H54 (cell line): ENCODE results near the gene GNAO1.
"Not testable (repeated sequence)": the region's sequence is repeated elsewhere in the genome, so short reads cannot be mapped to it uniquely, and the experiment has no call there.

ENCODE experiments used
- DNase-seq: peaks from one replicate; pipeline ENCODE4 v3.0.0; 2011; ENCODE audit warnings: low spot score, mixed read lengths; ENCODE audit not compliant: insufficient read length
- FAIRE-seq: peaks from 3 replicates; lab custom pipeline; 2011; peaks lifted over from hg19 to GRCh38; lab: Jason Lieb, UNC
- POLR2A ChIP-seq: IDR thresholded peaks from 2 replicates; pipeline ENCODE4 v1.6.1; 2011; ENCODE audit warnings: low read depth, mild to moderate bottlenecking, low read length

The GNAO1 gene

DNA sequence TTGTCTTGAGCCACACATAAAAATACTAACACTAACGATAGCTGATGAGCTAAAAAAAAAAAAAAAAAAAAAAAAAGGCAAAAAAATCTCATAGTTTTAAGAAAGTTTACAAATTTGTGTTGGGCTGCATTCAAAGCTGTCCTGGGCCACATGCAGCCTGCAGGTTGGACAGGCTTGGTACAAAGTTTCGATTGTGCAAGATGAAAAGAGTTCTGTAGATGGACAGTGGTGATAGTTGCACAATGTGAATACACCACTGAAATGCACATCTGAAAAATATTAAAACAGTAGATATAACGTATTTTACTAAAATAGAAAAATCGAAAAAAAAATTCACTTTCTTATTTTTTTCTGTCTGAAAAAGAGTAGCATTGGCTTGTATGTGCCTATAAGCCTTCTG lies 191.2 kb downstream of the GNAO1 start:
- DNase-seq: no peak
- FAIRE-seq: no peak
- no peak for TF ChIP-seq POLR2A

DNA sequence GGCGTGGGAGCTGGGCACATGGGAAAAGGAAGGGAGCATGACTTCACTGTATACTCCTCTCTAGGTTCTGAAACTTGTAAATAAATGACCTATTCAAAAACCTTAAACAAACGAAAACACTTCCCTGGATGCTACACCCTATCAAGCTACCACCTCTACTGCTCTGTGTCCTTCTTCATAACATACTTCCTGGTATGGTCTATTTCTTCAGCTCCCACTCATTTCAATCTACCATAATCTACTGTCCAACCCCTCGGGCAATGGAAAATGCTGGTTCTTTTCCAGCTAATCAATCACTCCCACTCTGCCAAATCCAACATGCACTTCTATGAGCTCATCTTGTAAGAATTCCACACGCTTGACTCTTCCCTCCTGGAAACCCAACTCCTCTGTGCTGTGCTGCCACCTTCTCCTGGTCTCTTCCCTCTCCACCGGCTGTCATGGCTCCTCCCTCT lies 191.6 kb downstream of the GNAO1 start:
- FAIRE-seq: peak; percentile 82
- TF ChIP-seq POLR2A: no peak
- DNase-seq: peak; percentile 61

DNA sequence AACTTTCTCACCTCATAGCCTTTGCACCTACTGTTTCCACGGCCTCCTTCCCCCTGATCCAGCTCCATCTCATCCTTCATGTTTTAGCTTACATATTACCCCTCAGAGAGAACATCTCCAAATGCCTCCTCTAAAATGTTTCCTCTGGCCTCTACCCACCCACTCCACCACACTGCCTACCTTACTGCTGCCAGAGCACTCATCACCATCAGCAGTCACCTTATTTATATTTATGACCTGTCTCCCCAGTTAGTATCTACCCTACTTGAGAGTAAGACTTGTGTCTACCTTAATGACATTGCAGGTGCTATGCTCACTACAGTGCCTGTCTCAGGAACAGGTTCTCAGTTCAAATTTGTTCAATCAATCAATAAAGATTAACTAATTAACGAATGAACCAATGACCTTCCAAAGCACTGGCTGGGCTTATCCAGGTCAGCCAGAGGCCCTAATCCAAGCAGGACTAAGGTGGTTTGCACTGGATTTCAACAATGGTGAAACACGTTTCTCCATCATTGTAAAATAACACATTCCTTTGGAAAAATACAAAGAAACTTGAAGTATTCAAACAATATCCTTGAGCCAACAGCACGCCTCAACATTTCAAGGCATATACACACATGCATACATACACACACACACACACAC lies 192.9 kb downstream of the GNAO1 start:
- DNase-seq (no peak), FAIRE-seq (no peak)
- TF ChIP-seq POLR2A: no peak

DNA sequence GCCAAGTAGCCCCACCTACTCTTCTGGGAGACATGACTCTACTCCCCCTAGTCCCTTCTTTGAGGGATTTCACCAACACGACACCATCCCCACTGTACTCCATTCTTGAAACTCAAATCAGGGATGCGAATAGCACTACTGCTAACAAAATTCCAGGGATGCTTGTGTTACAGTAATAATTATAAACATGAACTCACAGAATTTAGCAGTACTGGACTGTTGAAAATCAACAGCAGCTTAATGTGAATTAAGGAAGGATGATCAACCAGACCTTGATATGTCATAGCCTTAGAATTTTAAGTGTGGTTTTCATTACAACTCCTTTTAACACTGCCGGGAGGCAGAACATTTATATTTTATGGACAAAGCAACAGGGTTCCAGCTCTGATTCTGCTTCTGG lies 196.1 kb downstream of the GNAO1 start:
- FAIRE-seq (no peak), DNase-seq (no peak)
- TF ChIP-seq POLR2A: no peak

DNA sequence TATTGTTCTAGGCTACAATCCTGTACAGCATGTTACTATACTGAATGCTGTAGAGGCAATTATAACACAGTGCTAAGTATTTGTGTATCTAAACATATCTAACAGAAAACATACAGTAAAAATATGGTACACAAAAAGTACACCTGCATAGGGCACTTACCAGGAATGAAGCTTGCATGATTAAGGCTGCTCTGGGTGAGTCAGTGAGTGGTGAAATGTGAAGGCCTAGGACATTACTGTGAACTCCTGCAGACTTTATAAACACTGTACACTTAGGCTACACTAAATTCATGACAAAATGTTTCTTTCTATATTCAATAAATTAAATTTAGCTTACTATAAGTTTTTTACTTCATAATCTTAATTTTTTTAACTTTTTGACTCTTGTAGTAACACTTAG lies 196.9 kb downstream of the GNAO1 start:
- FAIRE-seq: no peak
- DNase-seq: no peak
- no peak for TF ChIP-seq POLR2A

DNA sequence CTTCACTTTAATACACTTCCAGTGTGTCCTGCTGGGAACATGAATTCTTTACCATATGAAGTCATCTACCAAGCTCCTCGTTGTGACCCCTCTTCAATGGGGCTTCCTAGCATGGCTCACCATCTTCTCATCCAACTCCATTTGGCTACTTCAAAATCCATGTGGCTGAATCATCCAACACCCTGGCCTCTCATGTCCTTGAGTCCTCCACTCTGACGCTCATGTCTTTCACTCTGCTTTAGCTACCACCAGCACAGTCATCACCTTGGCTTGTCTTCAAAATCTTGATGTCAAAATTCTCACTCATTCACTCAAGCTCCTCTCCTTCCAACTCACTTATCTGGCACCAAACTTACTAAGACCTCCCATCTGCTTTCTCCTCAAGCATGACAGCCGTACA lies 198.3 kb downstream of the GNAO1 start:
- FAIRE-seq: peak; percentile 94
- peak; percentile 47 for DNase-seq
- no peak for TF ChIP-seq POLR2A

DNA sequence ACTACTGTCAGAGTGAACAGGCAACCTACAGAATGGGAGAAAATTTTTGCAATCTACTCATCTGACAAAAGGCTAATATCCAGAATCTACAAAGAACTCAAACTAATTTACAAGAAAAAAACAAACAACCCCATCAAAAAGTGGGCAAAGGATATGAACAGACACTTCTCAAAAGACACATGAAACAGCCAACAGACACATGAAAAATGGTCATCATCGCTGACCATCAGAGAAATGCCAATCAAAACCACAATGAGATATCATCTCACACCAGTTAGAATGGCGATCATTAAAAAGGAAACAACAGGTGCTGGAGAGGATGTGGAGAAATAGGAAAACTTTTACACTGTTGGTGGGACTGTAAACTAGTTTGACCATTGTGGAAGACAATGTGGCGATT lies 205.4 kb downstream of the GNAO1 start:
- DNase-seq, FAIRE-seq: not testable (repeated sequence)

DNA sequence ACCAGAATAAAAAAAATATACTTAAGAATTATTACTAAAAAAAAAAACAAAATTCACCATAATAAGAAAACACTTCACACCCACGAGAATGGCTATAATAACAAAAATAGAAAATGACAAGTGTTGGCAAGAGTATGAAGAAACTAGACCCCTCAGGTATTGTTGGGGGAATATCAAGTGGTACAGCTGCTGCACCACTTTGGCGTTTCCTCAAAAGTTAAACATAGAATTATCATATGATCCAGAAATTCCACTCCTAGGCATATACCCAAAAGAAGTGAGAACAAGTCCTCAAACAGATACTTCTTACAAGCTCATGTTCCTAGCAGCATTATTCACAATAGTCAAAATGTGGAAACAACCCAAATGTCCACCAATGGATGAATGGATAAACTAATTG lies 207.8 kb downstream of the GNAO1 start:
- no peak for DNase-seq
- TF ChIP-seq POLR2A: no peak
- FAIRE-seq: no peak

DNA sequence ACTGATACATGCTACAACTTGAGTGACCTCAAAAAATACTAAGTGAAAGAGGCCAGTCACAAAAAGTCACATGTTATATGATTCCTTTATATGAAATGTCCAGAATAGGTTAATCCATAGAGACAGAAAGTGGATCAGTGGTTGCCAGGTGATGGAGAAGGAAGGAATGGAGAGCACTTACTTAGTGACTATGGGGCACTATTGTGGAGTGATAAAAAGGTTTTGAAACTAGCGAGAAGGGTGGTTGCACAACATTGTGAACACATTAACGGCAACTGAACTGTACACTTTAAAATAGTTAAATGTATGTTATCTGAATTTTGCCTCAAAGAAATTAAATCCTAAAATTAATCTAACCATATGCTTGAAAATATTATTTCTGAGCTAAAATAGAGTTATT lies 208.2 kb downstream of the GNAO1 start:
- FAIRE-seq: no peak
- TF ChIP-seq POLR2A: no peak
- DNase-seq: no peak

DNA sequence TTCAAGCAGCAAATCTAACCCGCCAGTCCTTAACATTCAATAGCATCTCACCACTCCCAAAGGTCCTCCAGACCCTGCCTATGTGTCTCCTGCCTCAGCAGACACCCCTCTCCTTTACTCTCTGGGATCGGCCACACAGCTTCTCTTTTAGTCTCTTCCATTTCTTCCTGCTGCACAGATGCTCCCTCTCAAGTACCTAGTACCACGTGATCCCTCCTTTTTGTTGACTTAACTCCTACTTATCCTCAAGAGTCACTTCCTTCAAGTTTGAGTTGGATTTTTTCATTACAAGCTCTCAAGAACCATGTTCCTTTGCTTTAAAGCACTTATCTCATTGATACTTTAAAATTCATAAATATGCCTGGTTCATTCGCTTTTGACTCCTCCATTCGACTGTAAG lies 209.2 kb downstream of the GNAO1 start:
- FAIRE-seq: no peak
- DNase-seq: no peak
- no peak for TF ChIP-seq POLR2A

DNA sequence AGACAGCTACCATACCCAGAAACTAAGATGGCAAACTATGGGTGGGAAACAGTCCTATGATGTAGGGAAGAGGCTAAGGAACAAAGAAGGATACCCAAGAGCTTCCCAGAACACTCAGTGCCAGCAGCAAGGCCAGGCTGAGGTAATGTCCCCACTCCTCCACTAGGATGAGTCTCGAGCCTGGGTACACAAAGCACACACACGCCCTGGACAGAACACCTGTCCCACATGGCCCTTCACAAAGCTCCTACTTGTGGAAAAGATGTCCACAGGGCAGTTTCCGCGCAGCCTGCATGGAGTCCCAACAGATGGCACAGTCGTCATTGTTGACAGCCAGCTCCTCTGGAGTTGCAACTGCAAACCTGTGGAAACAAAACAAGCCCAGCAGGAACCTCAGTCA lies 210.2 kb downstream of the GNAO1 start:
- no peak for FAIRE-seq
- TF ChIP-seq POLR2A: no peak
- no peak for DNase-seq

DNA sequence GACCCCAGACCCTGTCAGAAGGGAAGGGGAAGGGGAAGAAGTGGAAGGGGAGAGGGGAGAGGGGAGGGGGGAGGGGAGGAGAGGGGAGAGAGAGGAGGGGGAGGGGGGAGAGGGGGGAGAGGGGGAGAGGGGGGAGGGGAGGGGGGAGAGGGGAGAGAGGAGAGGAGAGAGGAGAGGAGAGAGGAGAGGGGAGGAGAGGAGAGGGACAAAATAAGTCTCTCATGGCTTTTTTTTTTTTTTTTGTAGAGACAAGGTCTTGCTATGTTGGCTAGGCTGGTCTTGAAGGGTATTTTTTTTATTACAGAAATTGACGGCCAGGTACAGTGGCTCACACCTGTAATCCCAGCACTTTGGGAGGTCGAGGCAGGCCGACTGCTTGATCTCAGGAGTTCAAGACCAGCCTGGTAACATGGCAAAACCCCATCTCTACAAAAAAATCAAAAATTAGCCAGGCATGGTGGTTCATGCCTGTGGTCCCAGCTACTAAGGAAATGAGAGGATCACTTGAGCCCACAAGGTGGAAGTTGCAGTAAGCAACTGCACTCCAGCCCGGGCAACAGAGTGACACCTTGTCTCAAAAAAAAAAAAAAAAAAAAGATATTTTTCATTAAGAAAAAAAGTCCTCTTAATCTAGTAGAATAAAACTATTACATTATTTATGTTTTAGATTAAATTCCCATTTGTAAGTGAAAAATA lies 214.8 kb downstream of the GNAO1 start:
- no peak for FAIRE-seq
- TF ChIP-seq POLR2A: no peak

More for the DNA sequence above, 214.8 kb downstream of the GNAO1 start:
- no peak for DNase-seq
